Activated naive CD8-positive, alpha-beta T cell (primary cell): ENCODE measurements around the gene DCP1B.

Source experiments
- H3K27ac Mint-ChIP-seq: one replicate; pipeline ENCODE4 v1.8.0; 2021; ENCODE audit warnings: mixed read lengths
- H3K27me3 Mint-ChIP-seq: one replicate; pipeline ENCODE4 v1.8.0; 2021; ENCODE audit warnings: mixed read lengths
- H3K36me3 Mint-ChIP-seq: one replicate; pipeline ENCODE4 v1.8.0; 2021; ENCODE audit warnings: mixed read lengths
- H3K4me1 Mint-ChIP-seq: one replicate; pipeline ENCODE4 v1.8.0; 2021; ENCODE audit warnings: low read depth, mixed read lengths
- H3K4me3 Mint-ChIP-seq: one replicate; pipeline ENCODE4 v1.8.0; 2021; ENCODE audit warnings: mild to moderate bottlenecking, mixed read lengths
- H3K9me3 Mint-ChIP-seq: one replicate; pipeline ENCODE4 v1.8.0; 2021; ENCODE audit warnings: low read depth, mixed read lengths

The DCP1B gene

GRCh38 chr12:1904875-1905274 is 99.4 kb downstream of the DCP1B start:
- Mint-ChIP-seq H3K27ac (no peak overlapping the region), H3K36me3 (peaks cover 8% of the 10 kb centered on the region), H3K4me1 (peaks cover 7% of the 10 kb centered on the region), H3K9me3 (peaks cover 44% of the 10 kb centered on the region), H3K27me3 (peaks cover 4% of the 10 kb centered on the region), H3K4me3 (no peak overlapping the region)

GRCh38 chr12:1896964-1897363 is 107.3 kb downstream of the DCP1B start:
- peaks cover 3% of the 10 kb centered on the region for H3K36me3 Mint-ChIP-seq
- no peak overlapping the region for H3K4me3 Mint-ChIP-seq
- no peak overlapping the region for H3K27ac Mint-ChIP-seq
- peaks cover 12% of the 10 kb centered on the region for H3K9me3 Mint-ChIP-seq
- no peaks in the 10 kb centered on the region for H3K4me1 Mint-ChIP-seq
- peaks cover 4% of the 10 kb centered on the region for H3K27me3 Mint-ChIP-seq
